ENCODE results near the gene ACTN2. TPM values are rescaled to one million over a fixed set of nuclear protein-coding genes. Genes with fewer than 3 reads are reported as not detected.

Gene ACTN2
- total RNA-seq, 1 donor from 2014 or later, result 0.52 TPM

DNA sequence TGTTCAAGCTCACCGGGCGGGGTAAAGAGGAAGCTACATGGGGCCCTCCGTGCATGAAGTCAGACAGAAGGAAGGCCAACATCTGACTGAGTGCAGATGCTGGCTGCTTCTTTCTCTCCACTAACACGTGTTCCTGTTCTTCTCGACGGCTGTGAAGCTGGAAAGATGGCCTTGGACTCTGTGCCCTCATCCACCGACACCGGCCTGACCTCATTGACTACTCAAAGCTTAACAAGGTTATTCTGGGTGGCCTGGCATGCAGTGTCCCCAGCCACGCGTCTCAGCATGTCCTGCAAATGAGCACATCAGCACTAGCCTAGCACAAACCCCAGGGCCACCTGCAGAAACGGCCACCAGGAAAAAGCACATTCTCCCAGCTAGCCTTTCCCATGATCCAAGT is 41.2 kb downstream of the ACTN2 start:
- no peak overlapping the region for H3K9ac ChIP-seq
- DNase-seq (ENCODE audit: low spot score), result no peak

DNA sequence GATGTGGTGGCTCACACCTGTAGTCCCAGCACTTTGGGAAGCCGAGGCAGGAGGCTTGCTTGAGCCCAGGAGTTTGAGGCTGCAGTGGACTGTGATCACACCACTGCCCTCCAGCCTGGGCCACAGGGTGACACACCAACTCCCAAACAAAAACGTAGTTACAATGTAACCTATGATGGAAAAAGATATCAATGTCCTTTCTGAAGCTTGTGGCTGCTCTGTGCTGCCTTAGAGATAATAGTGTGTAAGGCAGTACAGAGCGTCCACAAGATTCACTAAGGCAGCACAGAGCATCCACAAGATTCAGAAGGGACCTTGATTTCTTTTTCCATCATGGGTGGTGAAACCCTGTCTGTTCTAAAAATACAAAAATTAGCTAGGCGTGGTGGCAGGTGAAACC is 42.5 kb downstream of the ACTN2 start:
- H3K4me1 Mint-ChIP-seq, result no peaks in the 10 kb centered on the region
- H3K27me3 Mint-ChIP-seq (ENCODE audit: insufficient read depth, low read depth), result no peaks in the 10 kb centered on the region
- Histone ChIP-seq H3K36me3 (no peaks in the 10 kb centered on the region), H3K9ac (no peak overlapping the region), H3K4me1 (no peaks in the 10 kb centered on the region), H3K27ac (no peak overlapping the region), H3K79me2 (ENCODE audit: low read depth) (no peaks in the 10 kb centered on the region), H3K4me3 (no peak overlapping the region), H3F3A (ENCODE audit: low read depth) (no peaks in the 10 kb centered on the region), H3K27me3 (no peaks in the 10 kb centered on the region), H3K9me3 (ENCODE audit: low read depth) (no peaks in the 10 kb centered on the region), H4K20me1 (ENCODE audit: low read depth) (no peaks in the 10 kb centered on the region), H2AFZ (replicated peaks) (no peak overlapping the region), H3K4me2 (no peak overlapping the region)
- H3K27ac Mint-ChIP-seq, result no peak overlapping the region
- TF ChIP-seq EZH2 (IDR thresholded peaks at IDR 0.05) (no peak), EZH2phosphoT487 (IDR thresholded peaks at IDR 0.05) (no peak)
- TF ChIP-seq, protein P1, sequence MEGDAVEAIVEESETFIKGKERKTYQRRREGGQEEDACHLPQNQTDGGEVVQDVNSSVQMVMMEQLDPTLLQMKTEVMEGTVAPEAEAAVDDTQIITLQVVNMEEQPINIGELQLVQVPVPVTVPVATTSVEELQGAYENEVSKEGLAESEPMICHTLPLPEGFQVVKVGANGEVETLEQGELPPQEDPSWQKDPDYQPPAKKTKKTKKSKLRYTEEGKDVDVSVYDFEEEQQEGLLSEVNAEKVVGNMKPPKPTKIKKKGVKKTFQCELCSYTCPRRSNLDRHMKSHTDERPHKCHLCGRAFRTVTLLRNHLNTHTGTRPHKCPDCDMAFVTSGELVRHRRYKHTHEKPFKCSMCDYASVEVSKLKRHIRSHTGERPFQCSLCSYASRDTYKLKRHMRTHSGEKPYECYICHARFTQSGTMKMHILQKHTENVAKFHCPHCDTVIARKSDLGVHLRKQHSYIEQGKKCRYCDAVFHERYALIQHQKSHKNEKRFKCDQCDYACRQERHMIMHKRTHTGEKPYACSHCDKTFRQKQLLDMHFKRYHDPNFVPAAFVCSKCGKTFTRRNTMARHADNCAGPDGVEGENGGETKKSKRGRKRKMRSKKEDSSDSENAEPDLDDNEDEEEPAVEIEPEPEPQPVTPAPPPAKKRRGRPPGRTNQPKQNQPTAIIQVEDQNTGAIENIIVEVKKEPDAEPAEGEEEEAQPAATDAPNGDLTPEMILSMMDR (IDR thresholded peaks at IDR 0.05), result no peak
- H3K36me3 Mint-ChIP-seq, result peaks cover 1% of the 10 kb centered on the region
- DNase-seq (ENCODE audit: low spot score), result no peak
- no peak overlapping the region for H3K4me3 Mint-ChIP-seq
- no peaks in the 10 kb centered on the region for H3K9me3 Mint-ChIP-seq

More for the DNA sequence above, 41.2 kb downstream of the ACTN2 start:
- H3K36me3 ChIP-seq, result no peaks in the 10 kb centered on the region
- no peak overlapping the region for H2AFZ ChIP-seq (replicated peaks)
- Mint-ChIP-seq H3K4me3 (no peak overlapping the region), H3K27me3 (ENCODE audit: insufficient read depth, low read depth) (no peaks in the 10 kb centered on the region), H3K36me3 (peaks cover 1% of the 10 kb centered on the region), H3K9me3 (no peaks in the 10 kb centered on the region), H3K4me1 (no peaks in the 10 kb centered on the region), H3K27ac (no peak overlapping the region)
- no peak for TF ChIP-seq EZH2phosphoT487 (IDR thresholded peaks at IDR 0.05)
- TF ChIP-seq, protein P1 (IDR thresholded peaks at IDR 0.05), result no peak
- no peak for TF ChIP-seq EZH2 (IDR thresholded peaks at IDR 0.05)
- no peaks in the 10 kb centered on the region for H3F3A ChIP-seq (ENCODE audit: low read depth)
- H3K4me2 ChIP-seq, result no peak overlapping the region
- H3K9me3 ChIP-seq (ENCODE audit: low read depth), result no peaks in the 10 kb centered on the region
- H3K79me2 ChIP-seq (ENCODE audit: low read depth), result no peaks in the 10 kb centered on the region
- no peaks in the 10 kb centered on the region for H4K20me1 ChIP-seq (ENCODE audit: low read depth)
- no peak overlapping the region for H3K27ac ChIP-seq
- no peaks in the 10 kb centered on the region for H3K27me3 ChIP-seq
- H3K4me1 ChIP-seq, result no peaks in the 10 kb centered on the region
- no peak overlapping the region for H3K4me3 ChIP-seq

DNA sequence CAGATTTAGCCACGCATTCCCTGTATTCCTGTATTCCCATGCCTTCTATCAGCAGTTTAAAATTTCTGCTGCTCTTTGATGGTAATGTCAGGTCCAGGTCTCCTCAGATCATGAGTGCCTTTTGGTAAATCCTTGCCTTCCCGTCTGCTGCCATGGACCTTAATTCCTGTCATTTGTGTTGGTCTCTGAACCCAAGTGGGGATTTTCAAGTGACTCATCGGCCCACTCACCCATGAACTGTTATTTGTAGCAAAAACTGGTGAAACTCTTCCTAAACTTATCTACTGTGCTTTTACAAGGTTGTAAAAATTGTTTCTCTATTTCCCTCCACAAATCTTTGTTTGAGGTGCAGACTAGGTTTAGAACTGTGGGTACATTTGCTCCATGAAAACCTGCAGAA is 47.4 kb downstream of the ACTN2 start:
- Histone ChIP-seq H3K9me3 (ENCODE audit: low read depth) (no peaks in the 10 kb centered on the region), H3K4me3 (no peak overlapping the region), H2AFZ (replicated peaks) (no peak overlapping the region), H4K20me1 (ENCODE audit: low read depth) (no peaks in the 10 kb centered on the region), H3K4me2 (no peak overlapping the region), H3K27ac (no peak overlapping the region), H3K36me3 (no peaks in the 10 kb centered on the region), H3K9ac (no peak overlapping the region), H3F3A (ENCODE audit: low read depth) (no peaks in the 10 kb centered on the region), H3K4me1 (no peaks in the 10 kb centered on the region), H3K27me3 (no peaks in the 10 kb centered on the region), H3K79me2 (ENCODE audit: low read depth) (no peaks in the 10 kb centered on the region)
- TF ChIP-seq, protein P1 (IDR thresholded peaks at IDR 0.05), result no peak
- TF ChIP-seq EZH2 (IDR thresholded peaks at IDR 0.05) (no peak), EZH2phosphoT487 (IDR thresholded peaks at IDR 0.05) (no peak)
- no peaks in the 10 kb centered on the region for H3K4me1 Mint-ChIP-seq
- no peak overlapping the region for H3K4me3 Mint-ChIP-seq
- H3K36me3 Mint-ChIP-seq, result no peaks in the 10 kb centered on the region
- no peak overlapping the region for H3K27ac Mint-ChIP-seq
- peaks cover 3% of the 10 kb centered on the region for H3K27me3 Mint-ChIP-seq (ENCODE audit: insufficient read depth, low read depth)
- DNase-seq (ENCODE audit: low spot score), result no peak
- H3K9me3 Mint-ChIP-seq, result no peaks in the 10 kb centered on the region

Data from neural progenitor cell (in vitro differentiated cells).